HepG2 (cell line): ENCODE data around the gene STAT6. TPM values are rescaled to one million over a fixed set of nuclear protein-coding genes. Genes with fewer than 3 reads are reported as not detected.
A peak's percentile ranks its signal among the peaks of the same experiment; 100 is the strongest.

ENCODE experiments used
- ATAD3A ChIP-seq: sonication (generic); formaldehyde crosslinking; IDR thresholded peaks from 2 replicates; pipeline ENCODE4 v1.4.0; 2020; ENCODE audit warnings: missing genetic modification reagents
- BCL6 ChIP-seq: IDR thresholded peaks from 2 replicates; pipeline ENCODE4 v1.6.1; 2016; ENCODE audit warnings: missing genetic modification reagents, missing compliant biosample characterization
- BRCA1 ChIP-seq: sonication (generic); formaldehyde crosslinking; IDR thresholded peaks from 2 replicates; pipeline ENCODE4 v1.4.0; 2020; ENCODE audit warnings: missing genetic modification reagents
- HHEX ChIP-seq: IDR thresholded peaks from 2 replicates; pipeline ENCODE4 v1.6.1; 2016; ENCODE audit warnings: control low read depth
- HOMEZ ChIP-seq: IDR thresholded peaks from 2 replicates; pipeline ENCODE4 v1.6.1; 2016; ENCODE audit warnings: low read depth
- KAT7 ChIP-seq: IDR thresholded peaks from 2 replicates; pipeline ENCODE4 v1.6.1; 2018; ENCODE audit warnings: borderline replicate concordance, missing compliant biosample characterization
- KAT8 ChIP-seq: IDR thresholded peaks from 2 replicates; pipeline ENCODE4 v1.6.1; 2016; ENCODE audit warnings: missing genetic modification reagents, missing compliant biosample characterization
- KDM1A ChIP-seq: IDR thresholded peaks from 2 replicates; pipeline ENCODE4 v1.6.1; 2016; ENCODE audit warnings: missing compliant biosample characterization
- KLF6 ChIP-seq: IDR thresholded peaks from 2 replicates; pipeline ENCODE4 v1.8.0; 2016; ENCODE audit warnings: missing biosample characterization, missing genetic modification reagents
- MAF1 ChIP-seq: sonication (generic); formaldehyde crosslinking; IDR thresholded peaks from 2 replicates; pipeline ENCODE4 v1.5.0; 2020; ENCODE audit warnings: missing genetic modification reagents, borderline replicate concordance
- MED1 ChIP-seq: sonication (generic); formaldehyde crosslinking; IDR thresholded peaks from 2 replicates; pipeline ENCODE4 v1.4.0; 2020; ENCODE audit warnings: missing genetic modification reagents
- NR0B2 ChIP-seq: sonication (generic); formaldehyde crosslinking; IDR thresholded peaks from 2 replicates; pipeline ENCODE4 v1.4.0; 2020; ENCODE audit warnings: mild to moderate bottlenecking, missing genetic modification reagents
- NR2C2 ChIP-seq: sonication (generic); formaldehyde crosslinking; IDR thresholded peaks from 2 replicates; pipeline ENCODE4 v1.4.0; 2020; ENCODE audit warnings: missing genetic modification reagents, mild to moderate bottlenecking, moderate library complexity, borderline replicate concordance
- TCF7 ChIP-seq: sonication (generic); IDR thresholded peaks from 2 replicates; pipeline ENCODE4 v1.6.1; 2016; ENCODE audit warnings: antibody characterized with exemption, low read depth
- TFE3 ChIP-seq: IDR thresholded peaks from 2 replicates; pipeline ENCODE4 v1.6.1; 2016
- THAP11 ChIP-seq: IDR thresholded peaks from 2 replicates; pipeline ENCODE4 v1.6.1; 2016; ENCODE audit warnings: missing biosample characterization, missing genetic modification reagents
- THRA ChIP-seq: sonication (generic); formaldehyde crosslinking; IDR thresholded peaks from 2 replicates; pipeline ENCODE4 v1.4.0; 2020; ENCODE audit warnings: missing genetic modification reagents, borderline replicate concordance
- UBTF ChIP-seq: sonication (generic); formaldehyde crosslinking; IDR thresholded peaks from 2 replicates; pipeline ENCODE4 v1.4.0; 2020; ENCODE audit warnings: mild to moderate bottlenecking, missing genetic modification reagents
- ZNF224 ChIP-seq: sonication (generic); formaldehyde crosslinking; IDR thresholded peaks from 2 replicates; pipeline ENCODE4 v1.5.0; 2020; ENCODE audit warnings: mild to moderate bottlenecking, missing genetic modification reagents
- ZNF33B ChIP-seq: sonication (generic); formaldehyde crosslinking; IDR thresholded peaks from 2 replicates; pipeline ENCODE4 v1.5.1; 2020; ENCODE audit warnings: mild to moderate bottlenecking, missing genetic modification reagents
- ZNF713 ChIP-seq: sonication (generic); formaldehyde crosslinking; IDR thresholded peaks from 2 replicates; pipeline ENCODE4 v1.4.0; 2020; ENCODE audit warnings: mild to moderate bottlenecking, missing genetic modification reagents
- ZNF780A ChIP-seq: sonication (generic); formaldehyde crosslinking; IDR thresholded peaks from 2 replicates; pipeline ENCODE4 v1.8.0; 2022; ENCODE audit warnings: mild to moderate bottlenecking, missing genetic modification reagents, moderate library complexity
- ZSCAN21 ChIP-seq: sonication (generic); formaldehyde crosslinking; IDR thresholded peaks from 2 replicates; pipeline ENCODE4 v1.8.0; 2022; ENCODE audit warnings: mild to moderate bottlenecking, missing genetic modification reagents, moderate library complexity, borderline replicate concordance
- polyA plus RNA-seq, 8 experiments: library from polyadenylated mRNA; depleted of rRNA in 3 of 8; stranded (reverse) in 7 of 8; unstranded in 1 of 8; fragments of >200 nt; fragmentation: Illumina TruSeq in 4 of 8; extraction: Trizol in 4 of 8; gene quantifications; 2 replicates each; pipeline versions ENCODE4 v1.2.1 to v1.2.3, GENCODE V29; 2011 to 2016; ENCODE audit warnings: low read depth in 4 of 8, missing spikeins in 1 of 8, mixed read lengths in 1 of 8; ENCODE audit not compliant: insufficient read depth in 1 of 8
- total RNA-seq, 5 experiments: library from RNA; depleted of rRNA; stranded (reverse); fragments of >200 nt; fragmentation: Illumina TruSeq; extraction: Trizol; gene quantifications; 2 replicates each; pipeline ENCODE4 v1.2.3, GENCODE V29; 2016; ENCODE audit warnings: low read depth in 1 of 5

Gene STAT6
- total and polyA plus RNA-seq, 2 of the 13 experiments (the other 11 are each of a cell fraction or from before 2014, with no cell fraction given) = 28.0 to 62.2 TPM

GRCh38 chr12:57101892-57102695 lies 9.1 kb downstream of the STAT6 start (continued):
- TF ChIP-seq NR0B2 (CRISPR knock-in tag) = 0 out of 2 replicates have a peak, but pooled peaks have one; percentile 69
- peak; percentile 15; the same call in 1 of the 2 replicates for TF ChIP-seq MAF1
- 0 out of 2 replicates have a peak, but pooled peaks have one; percentile 38 for TF ChIP-seq THAP11 (CRISPR knock-in tag)
- TF ChIP-seq BCL6 (CRISPR knock-in tag) = peak; percentile 34; the same call in 1 of the 2 replicates
- TF ChIP-seq ZNF224 (CRISPR knock-in tag) = 0 out of 2 replicates have a peak, but pooled peaks have one; percentile 75
- no peak for TF ChIP-seq BRCA1
- peak; percentile 65 for TF ChIP-seq MED1 (CRISPR knock-in tag)
- 0 out of 2 replicates have a peak, but pooled peaks have one; percentile 8 for TF ChIP-seq HHEX (CRISPR knock-in tag)
- peak; percentile 75; the same call in 1 of the 2 replicates for TF ChIP-seq KAT8 (CRISPR knock-in tag)
- no peak for TF ChIP-seq ZNF713 (CRISPR knock-in tag)
- peak; percentile 89 for TF ChIP-seq NR2C2
- TF ChIP-seq KDM1A (CRISPR knock-in tag) = peak; percentile 61
- peak; percentile 57 for TF ChIP-seq TCF7
- TF ChIP-seq UBTF (CRISPR knock-in tag) = peak; percentile 66
- no peak for TF ChIP-seq ATAD3A (CRISPR knock-in tag)
- peak; percentile 63; the same call in 1 of the 2 replicates for TF ChIP-seq ZNF33B (CRISPR knock-in tag)
- 0 out of 2 replicates have a peak, but pooled peaks have one; percentile 53 for TF ChIP-seq KLF6
- no peak for TF ChIP-seq ZNF780A (CRISPR knock-in tag)
- peak; percentile 78; the same call in 1 of the 2 replicates for TF ChIP-seq THRA (CRISPR knock-in tag)
- peak; percentile 61; the same call in 1 of the 2 replicates for TF ChIP-seq HOMEZ (CRISPR knock-in tag)
- TF ChIP-seq TFE3 = peak; percentile 39; the same call in 1 of the 2 replicates
- TF ChIP-seq KAT7 (CRISPR knock-in tag) = 0 out of 2 replicates have a peak, but pooled peaks have one; percentile 41
- TF ChIP-seq ZSCAN21 (CRISPR knock-in tag) = 0 out of 2 replicates have a peak, but pooled peaks have one; percentile 50
